ENCODE results near the gene MBD6.
A peak's percentile ranks its signal among the peaks of the same experiment; 100 is the strongest.
"Not testable (repeated sequence)": the region's sequence is repeated elsewhere in the genome, so short reads cannot be mapped to it uniquely, and the experiment has no call there.

The MBD6 gene

GRCh38 chr12:57511161-57511560 is 11.5 kb upstream of the MBD6 start:
- Mint-ChIP-seq H3K9me3 (peaks cover 24% of the 10 kb centered on the region), H3K27ac (no peak overlapping the region), H3K4me3 (no peak overlapping the region), H3K27me3 (ENCODE audit: low read depth, poor library complexity) (no peaks in the 10 kb centered on the region), H3K36me3 (ENCODE audit: low read depth) (peaks cover 76% of the 10 kb centered on the region), H3K4me1 (no peaks in the 10 kb centered on the region)
- DNase-seq = no peak
- no peak for TF ChIP-seq CTCF (IDR thresholded peaks at IDR 0.05)

GRCh38 chr12:57511588-57512325 is 10.9 kb upstream of the MBD6 start:
- H3K27me3 Mint-ChIP-seq (ENCODE audit: low read depth, poor library complexity) = no peaks in the 10 kb centered on the region
- no peak overlapping the region for H3K4me3 Mint-ChIP-seq
- peak overlapping the region; percentile 49 for H3K27ac Mint-ChIP-seq
- TF ChIP-seq CTCF (IDR thresholded peaks at IDR 0.05) = no peak
- H3K9me3 Mint-ChIP-seq = peaks cover 19% of the 10 kb centered on the region
- DNase-seq = no peak
- no peaks in the 10 kb centered on the region for H3K4me1 Mint-ChIP-seq
- peaks cover 76% of the 10 kb centered on the region for H3K36me3 Mint-ChIP-seq (ENCODE audit: low read depth)

GRCh38 chr12:57512665-57513064 is 10.0 kb upstream of the MBD6 start:
- Mint-ChIP-seq H3K27ac (no peak overlapping the region), H3K9me3 (peaks cover 19% of the 10 kb centered on the region)

GRCh38 chr12:57513266-57513665 is 9.4 kb upstream of the MBD6 start:
- TF ChIP-seq CTCF (IDR thresholded peaks at IDR 0.05) = no peak
- Mint-ChIP-seq H3K36me3 (ENCODE audit: low read depth) (peaks cover 85% of the 10 kb centered on the region), H3K4me1 (peaks cover 13% of the 10 kb centered on the region), H3K27ac (no peak overlapping the region), H3K9me3 (peaks cover 15% of the 10 kb centered on the region), H3K4me3 (no peak overlapping the region), H3K27me3 (ENCODE audit: low read depth, poor library complexity) (no peaks in the 10 kb centered on the region)
- no peak for DNase-seq

More at GRCh38 chr12:57512665-57513064, 10.0 kb upstream of the MBD6 start:
- Mint-ChIP-seq H3K4me3 (no peak overlapping the region), H3K36me3 (ENCODE audit: low read depth) (peaks cover 84% of the 10 kb centered on the region), H3K27me3 (ENCODE audit: low read depth, poor library complexity) (no peaks in the 10 kb centered on the region), H3K4me1 (peaks cover 7% of the 10 kb centered on the region)
- TF ChIP-seq CTCF (IDR thresholded peaks at IDR 0.05) = no peak
- DNase-seq = no peak

GRCh38 chr12:57513677-57514076 is 8.9 kb upstream of the MBD6 start:
- H3K27me3 Mint-ChIP-seq (ENCODE audit: low read depth, poor library complexity); DNase-seq; H3K4me3 Mint-ChIP-seq; H3K27ac Mint-ChIP-seq: not testable (repeated sequence)
- H3K9me3 Mint-ChIP-seq = peaks cover 12% of the 10 kb centered on the region
- peaks cover 85% of the 10 kb centered on the region for H3K36me3 Mint-ChIP-seq (ENCODE audit: low read depth)
- H3K4me1 Mint-ChIP-seq = peaks cover 17% of the 10 kb centered on the region

GRCh38 chr12:57514246-57514645 is 8.4 kb upstream of the MBD6 start:
- not testable (repeated sequence) for DNase-seq; H3K9me3 Mint-ChIP-seq; H3K27me3 Mint-ChIP-seq (ENCODE audit: low read depth, poor library complexity); H3K4me3 Mint-ChIP-seq
- H3K36me3 Mint-ChIP-seq (ENCODE audit: low read depth) = peaks cover 85% of the 10 kb centered on the region
- peaks cover 23% of the 10 kb centered on the region for H3K4me1 Mint-ChIP-seq
- H3K27ac Mint-ChIP-seq = peak overlapping the region; percentile 45

Measured in nephron progenitor cell (in vitro differentiated cells).